GM18502 (cell line): ENCODE results near the gene NEURL1.
A peak's percentile ranks its signal among the peaks of the same experiment; 100 is the strongest.
"Not testable (repeated sequence)": the region's sequence is repeated elsewhere in the genome, so short reads cannot be mapped to it uniquely, and the experiment has no call there.

Experiments used
- ATAC-seq: cut with Tn5 transposase; IDR thresholded peaks from one replicate; pipeline ENCODE4 v1.9.1; 2021; ENCODE audit warnings: mild to moderate bottlenecking; ENCODE audit not compliant: unreplicated experiment, poor library complexity

NEURL1 gene

GRCh38 chr10:103459615-103460014 is 33.9 kb upstream of the NEURL1 start:
- ATAC-seq, result no peak

GRCh38 chr10:103463499-103463898 is 30.0 kb upstream of the NEURL1 start:
- no peak for ATAC-seq

GRCh38 chr10:103465411-103466179 is 27.9 kb upstream of the NEURL1 start:
- ATAC-seq, result no peak

GRCh38 chr10:103466734-103467133 is 26.8 kb upstream of the NEURL1 start:
- ATAC-seq, result no peak

GRCh38 chr10:103467406-103467805 is 26.1 kb upstream of the NEURL1 start:
- ATAC-seq, result peak; percentile 30

- ATAC-seq, result no peak
These were observed 24.3 kb upstream of the NEURL1 start for GRCh38 chr10:103469201-103469600.

GRCh38 chr10:103470761-103471653 is 22.5 kb upstream of the NEURL1 start:
- peak; percentile 73 for ATAC-seq

- no peak for ATAC-seq
These were observed 21.5 kb upstream of the NEURL1 start for GRCh38 chr10:103472005-103472404.

GRCh38 chr10:103473261-103473671 is 20.2 kb upstream of the NEURL1 start:
- no peak for ATAC-seq

- ATAC-seq, result no peak
These were observed 19.4 kb upstream of the NEURL1 start for GRCh38 chr10:103474077-103474476.

- ATAC-seq, result no peak
These were observed 18.1 kb upstream of the NEURL1 start for GRCh38 chr10:103475437-103475836.

- ATAC-seq, result peak; percentile 49
These were observed 17.3 kb upstream of the NEURL1 start for GRCh38 chr10:103476046-103476768.

GRCh38 chr10:103478671-103479070 is 14.8 kb upstream of the NEURL1 start:
- ATAC-seq, result no peak

GRCh38 chr10:103479135-103479534 is 14.4 kb upstream of the NEURL1 start, which contains the start of gene CALHM3:
TSS of gene CALHM3 (minus strand) at chr10:103479240. CDS start at chr10:103479032, 208 bp downstream.
- ATAC-seq, result no peak

GRCh38 chr10:103480521-103480920 is 13.0 kb upstream of the NEURL1 start:
- ATAC-seq, result no peak

- no peak for ATAC-seq
These were observed 11.5 kb upstream of the NEURL1 start for GRCh38 chr10:103481974-103482531.

- not testable (repeated sequence) for ATAC-seq
These were observed 6.7 kb upstream of the NEURL1 start for GRCh38 chr10:103486635-103487409.

- ATAC-seq, result no peak
These were observed 6.1 kb upstream of the NEURL1 start for GRCh38 chr10:103487410-103487708.

GRCh38 chr10:103490986-103491314 is 2.6 kb upstream of the NEURL1 start:
- no peak for ATAC-seq
